HTERT RPE-1 (cell line): Measurements from ENCODE around the gene CEP112.
"Not testable (repeated sequence)": the region's sequence is repeated elsewhere in the genome, so short reads cannot be mapped to it uniquely, and the experiment has no call there.

Experiments
- in situ Hi-C: fragments of 300-500 bp; cut with MboI; formaldehyde crosslinking; loops from 4 replicates; pipeline ENCODE4 v1.14.3; 2020; ENCODE audit warnings: low sequenced_read_pairs

CEP112 gene

GRCh38 chr17:65698381-65699061, 493.4 kb downstream of the CEP112 start:
- in situ Hi-C loops, result no loop called here

- in situ Hi-C loops, result no loop called here
Observed at GRCh38 chr17:65697661-65698060, 494.3 kb downstream of the CEP112 start.

- in situ Hi-C loops, result no loop called here
Observed at GRCh38 chr17:65696739-65697394, 495.1 kb downstream of the CEP112 start.

GRCh38 chr17:65694601-65695000, 497.3 kb downstream of the CEP112 start:
- in situ Hi-C loops, result no loop called here

GRCh38 chr17:65690626-65691310, 501.2 kb downstream of the CEP112 start:
- in situ Hi-C loops, result no loop called here

GRCh38 chr17:65688307-65688706, 503.6 kb downstream of the CEP112 start:
- in situ Hi-C loops, result no loop called here

- in situ Hi-C loops, result no loop called here
Observed at GRCh38 chr17:65685110-65685509, 506.8 kb downstream of the CEP112 start.

- in situ Hi-C loops, result no loop called here
Observed at GRCh38 chr17:65684631-65685030, 507.3 kb downstream of the CEP112 start.

GRCh38 chr17:65683428-65683827, 508.5 kb downstream of the CEP112 start:
- in situ Hi-C loops, result no loop called here

GRCh38 chr17:65681763-65682162, 510.2 kb downstream of the CEP112 start:
- in situ Hi-C loops, result not testable (repeated sequence)

- in situ Hi-C loops, result no loop called here
Observed at GRCh38 chr17:65679165-65679845, 512.6 kb downstream of the CEP112 start.

GRCh38 chr17:65678546-65678945, 513.4 kb downstream of the CEP112 start:
- in situ Hi-C loops, result no loop called here

- in situ Hi-C loops, result no loop called here
Observed at GRCh38 chr17:65677932-65678331, 514.0 kb downstream of the CEP112 start.

GRCh38 chr17:65674246-65675045, 517.5 kb downstream of the CEP112 start:
- in situ Hi-C loops, result no loop called here

GRCh38 chr17:65670667-65671371, 521.1 kb downstream of the CEP112 start:
- in situ Hi-C loops, result no loop called here

- in situ Hi-C loops, result no loop called here
Observed at GRCh38 chr17:65668211-65668610, 523.7 kb downstream of the CEP112 start.

GRCh38 chr17:65667656-65668055, 524.3 kb downstream of the CEP112 start:
- in situ Hi-C loops, result no loop called here

- in situ Hi-C loops, result no loop called here
Observed at GRCh38 chr17:65666876-65667321, 525.0 kb downstream of the CEP112 start.

GRCh38 chr17:65665966-65666365, 526.0 kb downstream of the CEP112 start:
- in situ Hi-C loops, result no loop called here

- in situ Hi-C loops, result no loop called here
Observed at GRCh38 chr17:65664696-65665095, 527.2 kb downstream of the CEP112 start.
